Mammary epithelial cell (primary cell): ENCODE results near the gene HIVEP3.

Source experiments
- CTCF ChIP-seq, 2 donors: IDR thresholded peaks in 1 of 2; conservative IDR thresholded peaks in 1 of 2; 2 replicates each; pipeline ENCODE4 v1.5.1; 2011 to 2012; ENCODE audit warnings: inconsistent platforms in 2 of 2, low read length in 2 of 2, mild to moderate bottlenecking in 2 of 2, control low read depth in 1 of 2, low read depth in 1 of 2; ENCODE audit not compliant: insufficient read depth in 1 of 2; ENCODE audit errors: extremely low read depth in 1 of 2
- EZH2 ChIP-seq: IDR thresholded peaks from 2 replicates; pipeline ENCODE4 v1.6.1; 2012; ENCODE audit warnings: low read length, inconsistent platforms, borderline replicate concordance

GRCh38 chr1:41487126-41488039 is 431.3 kb downstream of the HIVEP3 start:
- no peak for TF ChIP-seq CTCF (conservative IDR thresholded peaks at IDR 0.05 in 1 of 2, IDR thresholded peaks at IDR 0.05 in 1 of 2; ENCODE audit: extremely low read depth in 1 of 2, insufficient read depth in 1 of 2, low read depth in 1 of 2, low read length in 2 of 2)
- TF ChIP-seq EZH2 = no peak
